ENCODE measurements around the gene C5orf52.
"Not testable (repeated sequence)": the region's sequence is repeated elsewhere in the genome, so short reads cannot be mapped to it uniquely, and the experiment has no call there.

DNA sequence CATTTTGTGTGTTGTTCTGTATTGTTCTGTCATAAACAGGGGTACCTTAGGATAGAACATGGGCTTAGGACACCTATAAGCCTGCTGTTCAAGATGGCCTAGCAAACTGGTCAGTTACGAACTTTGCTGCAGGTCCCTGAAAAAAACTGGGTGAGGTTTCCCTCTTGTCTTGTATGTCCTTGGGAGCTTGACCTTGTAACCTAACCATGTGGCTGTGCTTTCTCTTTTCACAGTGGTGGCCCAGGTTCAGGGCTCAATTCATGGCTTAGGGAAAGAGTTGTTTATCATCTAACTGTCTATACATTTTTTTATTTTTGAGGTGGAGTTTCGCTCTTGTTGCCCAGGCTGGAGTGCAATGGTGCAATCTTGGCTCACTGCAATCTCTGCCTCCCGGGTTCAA is 24.8 kb downstream of the C5orf52 start:
- TF ChIP-seq, protein P1, sequence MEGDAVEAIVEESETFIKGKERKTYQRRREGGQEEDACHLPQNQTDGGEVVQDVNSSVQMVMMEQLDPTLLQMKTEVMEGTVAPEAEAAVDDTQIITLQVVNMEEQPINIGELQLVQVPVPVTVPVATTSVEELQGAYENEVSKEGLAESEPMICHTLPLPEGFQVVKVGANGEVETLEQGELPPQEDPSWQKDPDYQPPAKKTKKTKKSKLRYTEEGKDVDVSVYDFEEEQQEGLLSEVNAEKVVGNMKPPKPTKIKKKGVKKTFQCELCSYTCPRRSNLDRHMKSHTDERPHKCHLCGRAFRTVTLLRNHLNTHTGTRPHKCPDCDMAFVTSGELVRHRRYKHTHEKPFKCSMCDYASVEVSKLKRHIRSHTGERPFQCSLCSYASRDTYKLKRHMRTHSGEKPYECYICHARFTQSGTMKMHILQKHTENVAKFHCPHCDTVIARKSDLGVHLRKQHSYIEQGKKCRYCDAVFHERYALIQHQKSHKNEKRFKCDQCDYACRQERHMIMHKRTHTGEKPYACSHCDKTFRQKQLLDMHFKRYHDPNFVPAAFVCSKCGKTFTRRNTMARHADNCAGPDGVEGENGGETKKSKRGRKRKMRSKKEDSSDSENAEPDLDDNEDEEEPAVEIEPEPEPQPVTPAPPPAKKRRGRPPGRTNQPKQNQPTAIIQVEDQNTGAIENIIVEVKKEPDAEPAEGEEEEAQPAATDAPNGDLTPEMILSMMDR (IDR thresholded peaks at IDR 0.05) = not testable (repeated sequence)
- not testable (repeated sequence) for TF ChIP-seq EP300, POLR2A (IDR thresholded peaks at IDR 0.05)

Data from gastroesophageal sphincter (tissue), 3 donors.